ENCODE data around the gene C1QTNF9. TPM values are rescaled to one million over a fixed set of nuclear protein-coding genes. Genes with fewer than 3 reads are reported as not detected.

The C1QTNF9 gene
- total RNA-seq, 1 donor from 2014 or later, result not detected

GRCh38 chr13:24284889-24285565 is 24.4 kb upstream of the C1QTNF9 start:
- Histone ChIP-seq H3K36me3 (no peaks in the 10 kb centered on the region), H3K27me3 (no peaks in the 10 kb centered on the region), H3K4me2 (no peak overlapping the region), H3K4me3 (no peak overlapping the region), H2AFZ (replicated peaks) (no peak overlapping the region), H3K27ac (no peak overlapping the region), H3K4me1 (no peaks in the 10 kb centered on the region), H3F3A (ENCODE audit: low read depth) (no peaks in the 10 kb centered on the region), H4K20me1 (ENCODE audit: low read depth) (no peaks in the 10 kb centered on the region), H3K9me3 (ENCODE audit: low read depth) (no peaks in the 10 kb centered on the region), H3K9ac (no peak overlapping the region), H3K79me2 (ENCODE audit: low read depth) (no peaks in the 10 kb centered on the region)
- H3K4me1 Mint-ChIP-seq, result no peaks in the 10 kb centered on the region
- H3K27ac Mint-ChIP-seq, result no peak overlapping the region
- H3K4me3 Mint-ChIP-seq, result no peak overlapping the region
- H3K9me3 Mint-ChIP-seq, result no peaks in the 10 kb centered on the region
- DNase-seq (ENCODE audit: low spot score), result no peak
- no peaks in the 10 kb centered on the region for H3K27me3 Mint-ChIP-seq (ENCODE audit: insufficient read depth, low read depth)
- TF ChIP-seq EZH2phosphoT487 (IDR thresholded peaks at IDR 0.05), result no peak
- no peak for TF ChIP-seq CTCF (IDR thresholded peaks at IDR 0.05)
- no peak for TF ChIP-seq EZH2 (IDR thresholded peaks at IDR 0.05)
- peaks cover 30% of the 10 kb centered on the region for H3K36me3 Mint-ChIP-seq

GRCh38 chr13:24286624-24287023 is 22.8 kb upstream of the C1QTNF9 start:
- H3K9ac ChIP-seq, result no peak overlapping the region
- no peak overlapping the region for H3K4me3 ChIP-seq
- no peak overlapping the region for H2AFZ ChIP-seq (replicated peaks)
- Mint-ChIP-seq H3K27me3 (ENCODE audit: insufficient read depth, low read depth) (peaks cover 2% of the 10 kb centered on the region), H3K4me3 (no peak overlapping the region), H3K4me1 (no peaks in the 10 kb centered on the region), H3K36me3 (peaks cover 37% of the 10 kb centered on the region), H3K9me3 (no peaks in the 10 kb centered on the region), H3K27ac (no peak overlapping the region)
- H3K27me3 ChIP-seq, result no peaks in the 10 kb centered on the region
- DNase-seq (ENCODE audit: low spot score), result no peak
- H4K20me1 ChIP-seq (ENCODE audit: low read depth), result no peaks in the 10 kb centered on the region
- no peaks in the 10 kb centered on the region for H3K4me1 ChIP-seq
- no peaks in the 10 kb centered on the region for H3K9me3 ChIP-seq (ENCODE audit: low read depth)
- H3K4me2 ChIP-seq, result no peak overlapping the region
- H3F3A ChIP-seq (ENCODE audit: low read depth), result no peaks in the 10 kb centered on the region
- H3K36me3 ChIP-seq, result no peaks in the 10 kb centered on the region
- no peak overlapping the region for H3K27ac ChIP-seq
- no peaks in the 10 kb centered on the region for H3K79me2 ChIP-seq (ENCODE audit: low read depth)
- TF ChIP-seq EZH2 (IDR thresholded peaks at IDR 0.05) (no peak), CTCF (IDR thresholded peaks at IDR 0.05) (no peak), EZH2phosphoT487 (IDR thresholded peaks at IDR 0.05) (no peak)

- H3K4me2 ChIP-seq, result no peak overlapping the region
- no peak overlapping the region for H2AFZ ChIP-seq (replicated peaks)
- no peaks in the 10 kb centered on the region for H3K36me3 ChIP-seq
- peaks cover 34% of the 10 kb centered on the region for H3K36me3 Mint-ChIP-seq
- TF ChIP-seq EZH2 (IDR thresholded peaks at IDR 0.05), result no peak
- no peak for TF ChIP-seq CTCF (IDR thresholded peaks at IDR 0.05)
- no peak for TF ChIP-seq EZH2phosphoT487 (IDR thresholded peaks at IDR 0.05)
- no peak overlapping the region for H3K4me3 Mint-ChIP-seq
- no peaks in the 10 kb centered on the region for H3K4me1 Mint-ChIP-seq
- H3K27me3 ChIP-seq, result no peaks in the 10 kb centered on the region
- H3K9me3 Mint-ChIP-seq, result no peaks in the 10 kb centered on the region
- no peaks in the 10 kb centered on the region for H3K4me1 ChIP-seq
- DNase-seq (ENCODE audit: low spot score), result no peak
- H3K9me3 ChIP-seq (ENCODE audit: low read depth), result no peaks in the 10 kb centered on the region
- no peak overlapping the region for H3K4me3 ChIP-seq
- no peaks in the 10 kb centered on the region for H3K79me2 ChIP-seq (ENCODE audit: low read depth)
- H3K27me3 Mint-ChIP-seq (ENCODE audit: insufficient read depth, low read depth), result peaks cover 2% of the 10 kb centered on the region
- no peak overlapping the region for H3K27ac Mint-ChIP-seq
- H4K20me1 ChIP-seq (ENCODE audit: low read depth), result no peaks in the 10 kb centered on the region
- H3K27ac ChIP-seq, result no peak overlapping the region
- H3F3A ChIP-seq (ENCODE audit: low read depth), result no peaks in the 10 kb centered on the region
- H3K9ac ChIP-seq, result no peak overlapping the region
Measured at GRCh38 chr13:24287748-24288287, 21.6 kb upstream of the C1QTNF9 start.
